ENCODE measurements around the gene RCSD1.

DNA sequence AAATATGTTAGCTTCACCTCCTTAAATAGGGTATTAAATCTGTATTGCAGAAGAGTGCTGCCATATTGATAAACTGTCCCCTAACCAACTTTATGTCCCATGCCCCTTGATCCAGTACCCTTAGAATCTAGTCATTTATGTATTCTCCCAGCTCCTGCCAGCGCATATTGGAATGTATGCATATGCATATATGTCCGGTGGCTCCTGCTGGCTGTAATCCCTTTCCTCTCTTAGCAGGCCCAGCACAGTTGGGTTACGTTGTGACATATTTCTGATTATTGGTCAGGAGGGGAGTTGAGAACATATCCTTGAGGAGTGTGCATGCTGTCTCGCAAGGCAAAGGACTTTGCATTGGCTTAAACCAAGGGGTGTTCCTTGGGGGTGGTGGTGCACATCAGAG lies 47.3 kb upstream of the RCSD1 start:
- TF ChIP-seq CTCF (conservative IDR thresholded peaks at IDR 0.05; ENCODE audit: low read length) = no peak
- TF ChIP-seq EZH2phosphoT487 (IDR thresholded peaks at IDR 0.05; ENCODE audit: borderline replicate concordance) = no peak
